ENCODE data around the gene BORCS8. TPM values are rescaled to one million over a fixed set of nuclear protein-coding genes. Genes with fewer than 3 reads are reported as not detected.

Gene BORCS8
- total and polyA plus RNA-seq, 2 of the 13 experiments (the other 11 are each of a cell fraction or from before 2014, with no cell fraction given), result 9.6 to 13.3 TPM

DNA sequence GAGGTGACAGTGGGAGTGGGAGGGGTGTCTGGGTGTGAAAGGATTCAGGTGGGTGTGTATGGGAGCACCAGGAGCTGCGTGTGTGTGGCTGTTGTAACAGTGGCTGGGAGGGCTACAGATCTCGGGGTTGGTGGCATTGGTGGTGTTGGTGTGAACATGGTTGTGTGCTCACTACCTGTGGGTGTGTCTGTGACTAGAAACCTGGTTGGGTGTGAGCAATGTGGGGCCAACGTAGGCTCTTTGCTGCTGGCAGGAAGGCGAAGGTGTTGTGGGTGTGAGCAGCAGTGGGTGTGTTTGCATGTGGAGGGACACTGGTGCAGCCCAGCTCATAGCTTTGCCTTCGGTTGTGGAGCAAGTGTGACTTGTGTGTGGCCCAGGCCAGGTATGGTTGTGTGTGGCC lies 15.0 kb upstream of the BORCS8 start (continued):
- TF ChIP-seq TFAP4 (IDR thresholded peaks at IDR 0.05; ENCODE audit: borderline replicate concordance, low read depth), result no peak

GRCh38 chr19:19205416-19206410 lies 13.8 kb upstream of the BORCS8 start:
- Histone ChIP-seq H3K4me3 (replicated peaks in 1 of 3; ENCODE audit: insufficient read depth in 1 of 3, low read depth in 2 of 3, low read length in 3 of 3) (no peak overlapping the region), H3K4me1 (ENCODE audit: insufficient read depth, low read length) (peaks cover 13% of the 10 kb centered on the region), H3K27ac (ENCODE audit: extremely low read length, insufficient read depth, low read length) (no peak overlapping the region), H3K9me3 (ENCODE audit: low read length) (no peaks in the 10 kb centered on the region), H3K4me2 (ENCODE audit: low read depth, low read length) (no peak overlapping the region), H3K27me3 (ENCODE audit: control insufficient read depth in 1 of 2, insufficient read depth in 2 of 2, low read length in 2 of 2) (peaks cover 3 to 11% of the 10 kb centered on the region in 2 experiments; a peak in 2 of 5 replicates), H4K20me1 (ENCODE audit: insufficient read depth, low read length) (no peaks in the 10 kb centered on the region), H2AFZ (ENCODE audit: low read length) (no peak overlapping the region), H3K36me3 (replicated peaks in 1 of 2; ENCODE audit: control insufficient read depth in 1 of 2, insufficient read depth in 2 of 2, low read length in 2 of 2) (0 out of 5 replicates have a peak, but pooled peaks cover 0 to 5% of the 10 kb centered on the region in 2 experiments), H3K79me2 (ENCODE audit: insufficient read depth, low read length) (peaks cover 19% of the 10 kb centered on the region), H3K9ac (ENCODE audit: insufficient read depth, low read depth, low read length) (no peak overlapping the region)
- no peak for TF ChIP-seq ZNF678 (CRISPR knock-in tag; IDR thresholded peaks at IDR 0.05)
- TF ChIP-seq ZNF768 (CRISPR knock-in tag; IDR thresholded peaks at IDR 0.05), result peak; percentile 80
- 0 out of 2 replicates have a peak, but pooled peaks have one; percentile 30 for TF ChIP-seq ZMYM3 (CRISPR knock-in tag; IDR thresholded peaks at IDR 0.05)
- TF ChIP-seq ZNF629 (CRISPR knock-in tag; conservative IDR thresholded peaks at IDR 0.05), result 0 out of 2 replicates have a peak, but pooled peaks have one; percentile 43
- in situ Hi-C loops (cut with HindIII; ENCODE audit: extremely low pct_ligation_motif_present, low pct_unique_long_range_greater_than_20kb), result no loop called here
- DNase-seq (ENCODE audit: low spot score) (no peak), FAIRE-seq (no peak), ATAC-seq (no peak)
- CTCF ChIA-PET (ENCODE audit: low intra/inter-chr PET ratio, low total read pairs), result no interaction called here
- POLR2A ChIA-PET, result interaction anchor here (0.6 kb wide), 1 partner anchor 14 kb away, joined by 3 read pairs; no protein-coding TSS in a partner anchor
- intact Hi-C loops (cut with micrococcal nuclease; ENCODE audit: unreplicated experiment), result no loop called here
- BruUV-seq (replicated peaks), result no TSS peak
- 13% methylated on average over 7 of the region's 14 CpGs for WGBS (ENCODE audit: low lambda C conversion rate)
